Smooth muscle cell of the brain vasculature (primary cell): Measurements from ENCODE around the gene TPM2.

ENCODE experiments used
- DNase-seq: peaks from one replicate; pipeline ENCODE4 v3.0.0-alpha.2; 2012; ENCODE audit warnings: low read depth, low spot score

Gene TPM2

GRCh38 chr9:35718721-35719511 is 29.2 kb upstream of the TPM2 start:
- DNase-seq, result no peak

- no peak for DNase-seq
These were observed 27.6 kb upstream of the TPM2 start for GRCh38 chr9:35717132-35717870.

- DNase-seq, result no peak
These were observed 26.5 kb upstream of the TPM2 start for GRCh38 chr9:35716230-35716629.

GRCh38 chr9:35714579-35715252 is 25.0 kb upstream of the TPM2 start:
- DNase-seq, result no peak

- no peak for DNase-seq
These were observed 24.4 kb upstream of the TPM2 start for GRCh38 chr9:35714123-35714522.

- no peak for DNase-seq
These were observed 23.9 kb upstream of the TPM2 start for GRCh38 chr9:35713578-35713977.

- DNase-seq, result no peak
These were observed 23.2 kb upstream of the TPM2 start for GRCh38 chr9:35712762-35713400.

- DNase-seq, result no peak
These were observed 22.0 kb upstream of the TPM2 start for GRCh38 chr9:35711501-35712428.

- DNase-seq, result no peak
These were observed 21.2 kb upstream of the TPM2 start for GRCh38 chr9:35710818-35711500.

- DNase-seq, result no peak
These were observed 18.4 kb upstream of the TPM2 start for GRCh38 chr9:35708146-35708545.

GRCh38 chr9:35706951-35707350 is 17.2 kb upstream of the TPM2 start:
- no peak for DNase-seq

GRCh38 chr9:35705836-35706430 is 16.2 kb upstream of the TPM2 start:
- no peak for DNase-seq

GRCh38 chr9:35705372-35705771 is 15.6 kb upstream of the TPM2 start:
- DNase-seq, result no peak

- DNase-seq, result no peak
These were observed 14.4 kb upstream of the TPM2 start for GRCh38 chr9:35703906-35704672.

GRCh38 chr9:35702696-35703095 is 13.0 kb upstream of the TPM2 start:
- no peak for DNase-seq

- no peak for DNase-seq
These were observed 11.2 kb upstream of the TPM2 start for GRCh38 chr9:35700942-35701341.

- no peak for DNase-seq
These were observed 10.3 kb upstream of the TPM2 start for GRCh38 chr9:35700031-35700430.

GRCh38 chr9:35698231-35698630 is 8.5 kb upstream of the TPM2 start:
- DNase-seq, result no peak

GRCh38 chr9:35697486-35697885 is 7.8 kb upstream of the TPM2 start:
- no peak for DNase-seq
